GM15510 (cell line): Measurements from ENCODE around the gene TNN.

ENCODE experiments used
- POLR2A ChIP-seq: IDR thresholded peaks from 3 replicates; pipeline ENCODE4 v1.6.1; 2011; ENCODE audit warnings: borderline replicate concordance; ENCODE audit not compliant: insufficient read length; ENCODE audit errors: extremely low read depth

Gene TNN

GRCh38 chr1:175080030-175080429 is 12.4 kb downstream of the TNN start:
- no peak for TF ChIP-seq POLR2A

GRCh38 chr1:175081983-175082382 is 14.3 kb downstream of the TNN start:
- no peak for TF ChIP-seq POLR2A

GRCh38 chr1:175088525-175088951 is 20.9 kb downstream of the TNN start:
- TF ChIP-seq POLR2A = no peak

GRCh38 chr1:175089136-175089718 is 21.6 kb downstream of the TNN start:
- TF ChIP-seq POLR2A = no peak

- TF ChIP-seq POLR2A = no peak
Observed at GRCh38 chr1:175090780-175091179, 23.1 kb downstream of the TNN start.

GRCh38 chr1:175094626-175095025 is 27.0 kb downstream of the TNN start:
- no peak for TF ChIP-seq POLR2A

- TF ChIP-seq POLR2A = no peak
Observed at GRCh38 chr1:175095069-175095468, 27.4 kb downstream of the TNN start.

- no peak for TF ChIP-seq POLR2A
Observed at GRCh38 chr1:175095978-175096607, 28.5 kb downstream of the TNN start.

- no peak for TF ChIP-seq POLR2A
Observed at GRCh38 chr1:175097361-175097760, 29.7 kb downstream of the TNN start.

- no peak for TF ChIP-seq POLR2A
Observed at GRCh38 chr1:175099916-175100315, 32.3 kb downstream of the TNN start.

- no peak for TF ChIP-seq POLR2A
Observed at GRCh38 chr1:175114996-175115395, 47.4 kb downstream of the TNN start.

GRCh38 chr1:175116210-175116798 is 48.7 kb downstream of the TNN start:
- TF ChIP-seq POLR2A = no peak

GRCh38 chr1:175116903-175117302 is 49.3 kb downstream of the TNN start:
- no peak for TF ChIP-seq POLR2A

- TF ChIP-seq POLR2A = no peak
Observed at GRCh38 chr1:175118375-175119367, 51.0 kb downstream of the TNN start.

GRCh38 chr1:175120511-175120910 is 52.9 kb downstream of the TNN start:
- no peak for TF ChIP-seq POLR2A
